Measurements from ENCODE around the gene PAPPA2.

PAPPA2 gene

GRCh38 chr1:176785056-176785455 is 322.1 kb downstream of the PAPPA2 start:
- DNase-seq (ENCODE audit: low read depth, low spot score), result no peak
- H3K4me3 ChIP-seq (ENCODE audit: low read depth, low read length), result no peak overlapping the region
- ChIA-PET POLR2A (no interaction called here), CTCF (no interaction called here)
- TF ChIP-seq CTCF (IDR thresholded peaks at IDR 0.05; ENCODE audit: insufficient read depth, low read length, missing control alignments), result no peak

GRCh38 chr1:176785791-176786190 is 322.8 kb downstream of the PAPPA2 start:
- TF ChIP-seq CTCF (IDR thresholded peaks at IDR 0.05; ENCODE audit: insufficient read depth, low read length, missing control alignments), result no peak
- CTCF ChIA-PET, result no interaction called here
- no peak overlapping the region for H3K4me3 ChIP-seq (ENCODE audit: low read depth, low read length)
- no peak for DNase-seq (ENCODE audit: low read depth, low spot score)
- POLR2A ChIA-PET, result no interaction called here

GRCh38 chr1:176786274-176786673 is 323.3 kb downstream of the PAPPA2 start:
- no peak for DNase-seq (ENCODE audit: low read depth, low spot score)
- POLR2A ChIA-PET, result no interaction called here
- CTCF ChIA-PET, result no interaction called here
- TF ChIP-seq CTCF (IDR thresholded peaks at IDR 0.05; ENCODE audit: insufficient read depth, low read length, missing control alignments), result no peak
- no peak overlapping the region for H3K4me3 ChIP-seq (ENCODE audit: low read depth, low read length)

- ChIA-PET CTCF (no interaction called here), POLR2A (no interaction called here)
- no peak for TF ChIP-seq CTCF (IDR thresholded peaks at IDR 0.05; ENCODE audit: insufficient read depth, low read length, missing control alignments)
- no peak overlapping the region for H3K4me3 ChIP-seq (ENCODE audit: low read depth, low read length)
- DNase-seq (ENCODE audit: low read depth, low spot score), result no peak
Observed at GRCh38 chr1:176789571-176790090, 326.7 kb downstream of the PAPPA2 start.

- ChIA-PET CTCF (no interaction called here), POLR2A (no interaction called here)
- no peak for DNase-seq (ENCODE audit: low read depth, low spot score)
- no peak for TF ChIP-seq CTCF (IDR thresholded peaks at IDR 0.05; ENCODE audit: insufficient read depth, low read length, missing control alignments)
- no peak overlapping the region for H3K4me3 ChIP-seq (ENCODE audit: low read depth, low read length)
Observed at GRCh38 chr1:176790786-176791185, 327.8 kb downstream of the PAPPA2 start.

GRCh38 chr1:176791906-176792305 is 328.9 kb downstream of the PAPPA2 start:
- no peak for DNase-seq (ENCODE audit: low read depth, low spot score)
- TF ChIP-seq CTCF (IDR thresholded peaks at IDR 0.05; ENCODE audit: insufficient read depth, low read length, missing control alignments), result no peak
- H3K4me3 ChIP-seq (ENCODE audit: low read depth, low read length), result no peak overlapping the region
- ChIA-PET CTCF (no interaction called here), POLR2A (no interaction called here)

All from AG04449 (cell line).